Chondrocyte (in vitro differentiated cells): Measurements from ENCODE around the gene AFAP1L2. TPM values are rescaled to one million over a fixed set of nuclear protein-coding genes. Genes with fewer than 3 reads are reported as not detected.

ENCODE experiments used
- DNase-seq: peaks from one replicate; pipeline ENCODE4 v3.0.0; 2021; ENCODE audit warnings: mixed read lengths, low spot score
- H3K27ac Mint-ChIP-seq: one replicate; pipeline ENCODE4 v1.8.0; 2021; ENCODE audit warnings: mild to moderate bottlenecking, moderate library complexity, mixed read lengths; ENCODE audit not compliant: unreplicated experiment
- H3K27me3 Mint-ChIP-seq: 2 replicates; pipeline ENCODE4 v1.8.0; 2021; ENCODE audit warnings: low read depth, mixed read lengths
- H3K36me3 Mint-ChIP-seq: 2 replicates; pipeline ENCODE4 v1.8.0; 2021; ENCODE audit warnings: low read depth, mixed read lengths
- H3K4me1 Mint-ChIP-seq: 2 replicates; pipeline ENCODE4 v1.8.0; 2021; ENCODE audit warnings: low read depth, mild to moderate bottlenecking, mixed read lengths
- H3K4me3 Mint-ChIP-seq: one replicate; pipeline ENCODE4 v1.8.0; 2021; ENCODE audit warnings: mild to moderate bottlenecking, moderate library complexity, mixed read lengths; ENCODE audit not compliant: unreplicated experiment
- H3K9me3 Mint-ChIP-seq: 2 replicates; pipeline ENCODE4 v1.8.0; 2021; ENCODE audit warnings: low read depth, mixed read lengths
- total RNA-seq: library from RNA; stranded (reverse); gene quantifications from 3 replicates; pipeline ENCODE4 v1.2.1, GENCODE V29; 2021
- TF ChIP-seq, protein P1 (sequence below): fragments of 200-600 bp; sonication (generic); IDR thresholded peaks from 2 replicates; pipeline ENCODE4 v1.5.0; 2021; ENCODE audit warnings: antibody characterized with exemption, mild to moderate bottlenecking, moderate library complexity

Gene AFAP1L2
- total RNA-seq, 1 donor from 2014 or later: 2.9 TPM

DNA sequence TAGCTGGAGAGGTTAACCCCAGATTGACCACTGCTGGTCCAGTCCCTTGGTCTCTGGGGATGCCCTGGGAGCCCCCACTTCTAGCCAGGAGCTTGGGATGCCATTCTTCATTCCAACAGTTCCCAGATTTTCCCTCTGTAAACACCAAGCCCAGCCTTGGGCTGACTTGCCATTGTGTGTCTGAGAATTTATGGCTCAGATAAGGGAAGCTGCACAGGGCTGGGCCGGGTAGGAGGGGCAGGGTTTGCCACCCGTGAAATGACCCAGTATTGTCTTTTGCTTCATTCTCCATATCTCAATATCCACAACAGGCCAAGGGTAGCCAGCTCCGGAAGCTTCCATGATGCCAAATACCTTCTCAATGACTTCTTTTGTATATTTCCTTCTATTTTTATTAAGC is 32.1 kb downstream of the AFAP1L2 start:
- DNase-seq: no peak
- H3K4me3 Mint-ChIP-seq: no peak overlapping the region
- no peaks in the 10 kb centered on the region for H3K36me3 Mint-ChIP-seq
- H3K9me3 Mint-ChIP-seq: no peaks in the 10 kb centered on the region
- peaks cover 31% of the 10 kb centered on the region for H3K4me1 Mint-ChIP-seq
- TF ChIP-seq, protein P1, sequence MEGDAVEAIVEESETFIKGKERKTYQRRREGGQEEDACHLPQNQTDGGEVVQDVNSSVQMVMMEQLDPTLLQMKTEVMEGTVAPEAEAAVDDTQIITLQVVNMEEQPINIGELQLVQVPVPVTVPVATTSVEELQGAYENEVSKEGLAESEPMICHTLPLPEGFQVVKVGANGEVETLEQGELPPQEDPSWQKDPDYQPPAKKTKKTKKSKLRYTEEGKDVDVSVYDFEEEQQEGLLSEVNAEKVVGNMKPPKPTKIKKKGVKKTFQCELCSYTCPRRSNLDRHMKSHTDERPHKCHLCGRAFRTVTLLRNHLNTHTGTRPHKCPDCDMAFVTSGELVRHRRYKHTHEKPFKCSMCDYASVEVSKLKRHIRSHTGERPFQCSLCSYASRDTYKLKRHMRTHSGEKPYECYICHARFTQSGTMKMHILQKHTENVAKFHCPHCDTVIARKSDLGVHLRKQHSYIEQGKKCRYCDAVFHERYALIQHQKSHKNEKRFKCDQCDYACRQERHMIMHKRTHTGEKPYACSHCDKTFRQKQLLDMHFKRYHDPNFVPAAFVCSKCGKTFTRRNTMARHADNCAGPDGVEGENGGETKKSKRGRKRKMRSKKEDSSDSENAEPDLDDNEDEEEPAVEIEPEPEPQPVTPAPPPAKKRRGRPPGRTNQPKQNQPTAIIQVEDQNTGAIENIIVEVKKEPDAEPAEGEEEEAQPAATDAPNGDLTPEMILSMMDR: no peak
- no peak overlapping the region for H3K27ac Mint-ChIP-seq
- H3K27me3 Mint-ChIP-seq: no peaks in the 10 kb centered on the region

DNA sequence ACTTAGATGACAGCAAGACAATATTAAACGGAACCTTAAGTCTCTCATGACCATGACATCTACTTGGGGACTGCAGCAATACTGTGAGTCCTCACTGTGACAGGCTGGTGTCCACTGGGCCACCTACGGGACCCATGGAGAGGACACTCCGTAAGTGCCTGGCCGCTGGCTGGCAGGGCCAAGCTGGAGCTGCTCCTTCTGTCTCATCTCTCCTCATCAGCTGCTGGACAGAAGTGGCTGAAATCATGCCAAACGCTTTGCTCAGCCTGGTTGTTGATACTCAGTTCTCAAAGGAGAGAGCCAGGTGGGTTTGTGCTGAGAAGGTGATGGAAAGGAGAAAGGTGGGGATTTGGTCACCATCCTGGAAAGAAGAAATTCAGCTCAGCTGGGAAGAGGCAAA is 33.3 kb downstream of the AFAP1L2 start:
- Mint-ChIP-seq H3K4me1 (peaks cover 42% of the 10 kb centered on the region), H3K27me3 (no peaks in the 10 kb centered on the region), H3K9me3 (no peaks in the 10 kb centered on the region), H3K36me3 (no peaks in the 10 kb centered on the region), H3K27ac (no peak overlapping the region), H3K4me3 (no peak overlapping the region)
- DNase-seq: no peak
- TF ChIP-seq, protein P1: no peak

DNA sequence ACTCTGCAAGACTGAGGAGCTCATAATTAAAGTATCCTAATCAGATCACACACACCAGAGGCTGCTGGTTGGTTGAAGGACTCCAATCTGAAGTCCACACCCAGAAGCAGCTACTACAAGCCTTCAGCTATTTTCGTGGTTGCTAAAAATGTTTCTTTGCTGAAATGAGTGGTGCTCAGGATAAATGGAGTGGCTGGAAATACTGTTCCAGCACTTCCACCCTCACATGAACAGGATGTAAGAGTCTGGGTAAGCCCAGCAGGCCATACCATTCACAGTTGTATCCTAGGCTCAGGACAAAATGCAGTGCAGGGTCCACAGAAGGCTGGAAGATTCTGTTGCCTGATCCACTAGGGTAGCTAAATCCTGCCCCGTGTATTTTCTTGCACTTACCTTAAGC is 34.1 kb downstream of the AFAP1L2 start:
- no peaks in the 10 kb centered on the region for H3K9me3 Mint-ChIP-seq

DNA sequence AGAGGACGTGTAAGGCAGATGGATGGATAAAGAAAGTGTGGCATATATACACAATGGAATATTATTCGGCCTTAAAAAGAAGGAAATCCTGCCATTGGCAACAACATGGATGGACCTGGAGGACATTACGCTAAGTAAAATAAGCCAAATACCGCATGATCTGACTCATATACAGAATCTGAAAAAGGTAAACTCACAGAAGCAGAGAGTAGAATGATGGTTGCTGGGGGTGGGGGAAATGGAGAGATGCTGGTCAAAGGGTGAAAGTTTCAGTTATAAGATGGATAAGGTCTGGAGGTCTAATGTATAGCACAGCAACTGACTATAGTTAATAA is 36.3 kb downstream of the AFAP1L2 start:
- Mint-ChIP-seq H3K36me3 (no peaks in the 10 kb centered on the region), H3K4me1 (peaks cover 21% of the 10 kb centered on the region), H3K27ac (no peak overlapping the region), H3K27me3 (no peaks in the 10 kb centered on the region), H3K9me3 (peaks cover 4% of the 10 kb centered on the region), H3K4me3 (no peak overlapping the region)
- TF ChIP-seq, protein P1: no peak
- no peak for DNase-seq

More for the DNA sequence above, 34.1 kb downstream of the AFAP1L2 start:
- Mint-ChIP-seq H3K36me3 (no peaks in the 10 kb centered on the region), H3K4me1 (peaks cover 39% of the 10 kb centered on the region), H3K27me3 (no peaks in the 10 kb centered on the region), H3K27ac (no peak overlapping the region), H3K4me3 (no peak overlapping the region)
- no peak for DNase-seq
- TF ChIP-seq, protein P1: no peak

DNA sequence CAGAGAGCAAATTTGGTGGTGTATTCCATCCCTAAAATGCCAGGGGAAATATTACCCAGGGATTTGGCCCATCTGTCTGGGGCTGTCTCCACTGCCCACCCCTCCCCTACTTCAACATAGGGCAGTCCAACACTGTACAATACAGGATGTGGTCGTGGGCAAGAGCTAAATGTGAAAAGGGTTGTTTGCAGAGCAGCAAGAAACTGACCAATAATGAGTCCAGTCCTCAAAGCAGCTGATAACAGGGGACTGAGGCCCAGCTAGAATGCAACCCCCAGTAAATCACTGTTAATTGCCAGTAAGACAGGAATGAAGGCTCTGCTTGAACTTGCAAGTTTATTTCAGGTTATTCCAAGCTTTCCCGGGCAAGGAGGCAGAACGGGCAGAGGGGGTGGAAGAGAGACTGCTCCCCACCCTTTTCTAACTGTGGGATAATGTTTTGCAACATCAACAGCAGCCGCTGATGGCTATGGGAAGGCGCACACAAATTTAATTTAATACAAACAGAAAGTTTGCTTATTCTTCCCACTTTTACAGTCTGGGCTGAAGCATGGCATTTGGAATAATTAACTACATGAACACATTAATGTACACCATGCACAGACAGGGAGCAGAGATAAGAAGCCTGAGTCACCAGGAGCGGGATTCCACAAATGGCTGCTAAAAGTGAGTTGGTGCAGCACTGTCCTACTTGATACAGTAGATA is 36.8 kb downstream of the AFAP1L2 start:
- Mint-ChIP-seq H3K36me3 (no peaks in the 10 kb centered on the region), H3K9me3 (peaks cover 4% of the 10 kb centered on the region), H3K27me3 (no peaks in the 10 kb centered on the region), H3K4me3 (no peak overlapping the region), H3K4me1 (peaks cover 21% of the 10 kb centered on the region), H3K27ac (no peak overlapping the region)
- TF ChIP-seq, protein P1: no peak
- DNase-seq: no peak
